Fibroblast of skin of abdomen (primary cell): ENCODE results near the gene UNC13B.

Source experiments
- DNase-seq: peaks from one replicate; pipeline ENCODE4 v3.0.0-alpha.2; 2013

Gene UNC13B

GRCh38 chr9:35436933-35437332 is 275.1 kb downstream of the UNC13B start:
- DNase-seq = no peak

GRCh38 chr9:35446012-35446411 is 284.2 kb downstream of the UNC13B start:
- no peak for DNase-seq

GRCh38 chr9:35448496-35448895 is 286.7 kb downstream of the UNC13B start:
- no peak for DNase-seq

GRCh38 chr9:35452481-35452880 is 290.7 kb downstream of the UNC13B start:
- DNase-seq = no peak

GRCh38 chr9:35453786-35454185 is 292.0 kb downstream of the UNC13B start:
- no peak for DNase-seq
